HG03139 (cell line): Measurements from ENCODE around the gene TRABD2B.

Source experiments
- ATAC-seq: cut with Tn5 transposase; IDR thresholded peaks from one replicate; pipeline ENCODE4 v1.9.1; 2021; ENCODE audit not compliant: unreplicated experiment

The TRABD2B gene

DNA sequence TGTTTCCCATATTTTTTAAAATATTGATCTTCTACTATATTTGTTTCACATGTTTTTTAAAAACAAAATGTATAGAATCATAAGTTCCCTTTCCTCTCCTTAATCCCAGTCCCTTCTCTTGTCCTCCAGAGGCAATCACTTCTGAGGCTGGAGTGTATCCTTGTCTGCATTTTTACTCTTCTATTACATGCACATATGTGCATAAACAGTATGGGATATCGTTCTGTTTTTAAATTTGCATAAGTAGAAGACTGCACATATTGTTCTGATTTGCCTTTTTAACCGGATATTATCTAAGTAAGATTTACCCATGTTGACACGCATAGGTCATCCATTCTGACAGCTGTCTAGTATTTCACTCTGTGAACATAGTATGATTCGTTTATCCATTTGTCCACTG is 142.0 kb downstream of the TRABD2B start:
- no peak for ATAC-seq

- ATAC-seq = no peak
These were observed 142.5 kb downstream of the TRABD2B start for GRCh38 chr1:47854552-47855144.

- no peak for ATAC-seq
These were observed 143.3 kb downstream of the TRABD2B start for GRCh38 chr1:47853852-47854251.

DNA sequence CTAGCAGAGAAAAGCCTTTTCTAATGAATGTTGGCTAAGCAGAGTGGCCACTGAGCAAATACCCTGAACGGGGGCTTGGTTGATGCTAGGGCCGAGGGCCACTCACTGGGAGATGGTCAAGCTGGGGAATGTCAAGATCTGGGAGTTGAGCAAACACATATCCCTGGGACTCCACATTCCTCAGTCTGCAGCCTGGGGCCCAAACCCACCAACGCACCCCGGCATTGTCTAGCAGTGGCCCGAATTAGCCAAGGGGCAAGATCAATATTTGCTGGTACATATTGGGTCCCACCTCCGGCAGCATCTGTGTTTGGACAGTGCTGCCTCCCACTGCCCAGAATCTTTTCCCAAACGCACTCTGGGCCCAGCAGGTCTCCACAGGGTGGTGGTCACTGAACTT is 144.1 kb downstream of the TRABD2B start:
- ATAC-seq = no peak

- no peak for ATAC-seq
These were observed 145.0 kb downstream of the TRABD2B start for GRCh38 chr1:47852006-47852718.

- no peak for ATAC-seq
These were observed 146.7 kb downstream of the TRABD2B start for GRCh38 chr1:47850451-47850850.

- ATAC-seq = no peak
These were observed 147.5 kb downstream of the TRABD2B start for GRCh38 chr1:47849591-47850261.

DNA sequence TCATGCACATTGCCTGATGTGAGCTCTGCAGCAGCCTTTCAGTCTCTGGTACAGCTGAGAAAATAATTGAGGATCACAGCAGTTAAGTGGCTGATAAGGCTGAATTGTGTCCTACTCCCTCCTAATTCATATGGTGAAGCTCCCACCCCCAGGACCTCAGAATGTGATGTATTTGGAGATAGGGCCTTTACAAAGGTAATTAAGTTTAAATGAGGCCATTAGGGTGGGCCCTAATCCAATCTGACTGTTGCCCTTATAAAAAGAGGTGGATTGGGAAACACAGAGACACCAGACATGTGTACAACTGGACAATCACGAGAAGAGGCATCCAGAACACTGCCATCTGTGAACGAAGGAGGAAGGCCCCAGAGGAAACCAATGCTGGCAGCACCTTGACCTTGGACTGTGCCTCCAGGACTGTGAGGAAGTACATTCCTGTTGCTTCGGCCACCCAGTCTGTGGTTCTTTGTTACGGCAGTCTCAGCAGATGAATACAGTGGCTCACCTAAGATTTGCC is 148.1 kb downstream of the TRABD2B start:
- no peak for ATAC-seq

DNA sequence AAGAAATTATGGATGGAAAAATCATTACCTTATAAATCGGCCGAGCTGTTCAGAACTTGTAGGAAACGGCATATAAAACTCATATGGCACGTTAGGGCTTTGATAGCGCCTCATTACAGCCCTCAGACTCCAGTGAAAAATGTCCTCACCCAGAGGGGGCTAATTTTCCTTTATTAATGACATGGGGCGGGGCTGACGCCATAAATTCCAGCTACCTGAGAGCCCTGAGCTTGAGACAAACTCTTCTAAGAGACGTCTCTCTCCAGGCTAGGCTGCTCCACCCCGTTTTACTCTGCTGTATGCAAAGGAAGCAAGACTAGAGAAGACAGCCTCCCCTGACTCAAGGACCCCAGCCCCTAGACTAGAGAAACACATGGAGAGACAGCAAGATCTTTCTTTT is 149.4 kb downstream of the TRABD2B start:
- no peak for ATAC-seq

DNA sequence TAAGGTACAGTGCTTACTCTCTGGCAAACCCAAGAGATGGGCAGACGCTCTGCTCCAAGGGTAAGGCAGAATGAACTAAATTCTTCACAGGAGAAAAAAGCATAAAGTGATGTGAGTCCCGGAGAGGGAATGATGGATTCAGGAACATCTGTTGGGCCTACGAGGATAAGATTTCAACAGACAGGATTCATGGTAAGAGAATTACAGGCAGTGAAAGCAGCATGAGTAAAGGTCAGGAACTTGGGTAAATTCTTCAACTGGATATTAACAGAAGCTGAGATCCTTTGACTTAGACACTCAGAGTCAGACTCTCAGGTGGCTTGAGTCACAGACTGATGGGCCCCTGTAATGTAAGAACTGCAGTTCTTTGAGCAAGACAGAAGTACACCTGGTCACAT is 152.6 kb downstream of the TRABD2B start:
- ATAC-seq = no peak

DNA sequence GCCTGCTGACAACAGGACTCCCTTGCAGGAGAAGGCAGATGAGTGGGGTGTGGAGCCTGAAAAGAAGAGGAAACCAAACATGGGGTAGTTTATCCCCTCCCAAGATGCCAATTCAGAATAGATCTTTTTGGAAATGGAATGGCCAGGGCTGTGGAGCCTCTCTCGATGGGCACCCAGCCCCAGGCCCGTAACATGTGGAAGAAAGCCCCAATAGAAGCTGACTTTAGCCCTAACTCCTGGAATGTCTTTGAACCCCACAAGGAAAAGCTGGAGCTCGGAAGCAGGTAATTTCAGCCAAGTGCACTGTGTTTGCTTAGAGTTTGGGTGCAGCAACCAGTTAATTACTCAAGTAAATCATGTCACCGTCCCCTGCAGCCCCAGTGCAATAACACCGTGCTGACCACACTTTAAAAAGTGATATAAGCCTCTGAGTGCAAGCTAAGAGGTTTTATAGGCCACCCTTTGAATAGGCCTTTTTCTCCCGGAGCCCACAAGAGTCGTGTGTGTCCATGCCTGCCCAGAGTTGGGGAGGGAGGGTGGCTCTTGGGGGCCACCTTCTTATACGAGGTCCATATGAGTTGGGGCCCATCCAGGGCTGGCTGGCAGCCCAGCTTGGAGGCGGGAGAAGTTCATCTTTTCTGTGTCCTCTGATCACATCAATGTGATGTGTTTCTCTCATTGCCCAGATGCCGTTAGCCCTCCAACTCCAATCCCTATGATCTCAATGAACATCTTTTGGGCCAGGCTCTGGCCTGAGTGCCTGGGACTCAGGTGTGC is 153.2 kb downstream of the TRABD2B start:
- ATAC-seq = no peak

GRCh38 chr1:47843059-47843458 is 154.1 kb downstream of the TRABD2B start:
- ATAC-seq = no peak

DNA sequence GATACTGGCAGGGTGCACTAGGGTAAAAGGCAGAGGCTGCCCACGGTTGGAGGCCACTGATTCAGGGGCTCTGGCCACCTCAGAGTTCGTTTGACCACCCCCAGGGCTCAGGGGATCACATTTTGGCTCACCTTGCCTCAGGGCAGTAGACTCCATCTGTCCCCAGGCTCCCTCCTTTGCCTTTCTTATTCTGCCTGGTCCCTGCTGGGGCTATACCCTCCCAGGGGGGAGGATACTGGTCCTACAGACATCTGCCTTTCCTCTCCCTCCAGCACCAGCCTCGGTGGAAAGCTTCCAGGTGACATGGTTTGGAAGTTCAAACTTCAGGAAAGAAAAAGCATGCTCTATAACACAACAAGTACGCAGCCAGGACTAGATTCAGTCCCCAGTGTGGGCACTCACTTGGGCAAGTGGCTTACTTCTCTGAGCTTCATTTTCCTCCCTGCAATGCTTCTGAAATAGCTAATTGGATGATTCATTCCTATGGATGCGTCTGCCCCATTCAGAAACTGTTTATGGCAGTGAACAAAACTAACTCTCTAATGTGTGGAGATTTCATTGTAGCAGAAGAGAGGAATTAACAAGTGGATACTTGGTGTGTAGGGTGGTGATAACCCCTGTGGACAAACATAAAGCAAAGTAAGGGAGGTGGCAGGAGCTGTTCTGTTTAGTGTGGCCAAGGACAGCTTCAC is 154.8 kb downstream of the TRABD2B start:
- ATAC-seq = no peak

GRCh38 chr1:47841356-47841755 is 155.8 kb downstream of the TRABD2B start:
- ATAC-seq = no peak

DNA sequence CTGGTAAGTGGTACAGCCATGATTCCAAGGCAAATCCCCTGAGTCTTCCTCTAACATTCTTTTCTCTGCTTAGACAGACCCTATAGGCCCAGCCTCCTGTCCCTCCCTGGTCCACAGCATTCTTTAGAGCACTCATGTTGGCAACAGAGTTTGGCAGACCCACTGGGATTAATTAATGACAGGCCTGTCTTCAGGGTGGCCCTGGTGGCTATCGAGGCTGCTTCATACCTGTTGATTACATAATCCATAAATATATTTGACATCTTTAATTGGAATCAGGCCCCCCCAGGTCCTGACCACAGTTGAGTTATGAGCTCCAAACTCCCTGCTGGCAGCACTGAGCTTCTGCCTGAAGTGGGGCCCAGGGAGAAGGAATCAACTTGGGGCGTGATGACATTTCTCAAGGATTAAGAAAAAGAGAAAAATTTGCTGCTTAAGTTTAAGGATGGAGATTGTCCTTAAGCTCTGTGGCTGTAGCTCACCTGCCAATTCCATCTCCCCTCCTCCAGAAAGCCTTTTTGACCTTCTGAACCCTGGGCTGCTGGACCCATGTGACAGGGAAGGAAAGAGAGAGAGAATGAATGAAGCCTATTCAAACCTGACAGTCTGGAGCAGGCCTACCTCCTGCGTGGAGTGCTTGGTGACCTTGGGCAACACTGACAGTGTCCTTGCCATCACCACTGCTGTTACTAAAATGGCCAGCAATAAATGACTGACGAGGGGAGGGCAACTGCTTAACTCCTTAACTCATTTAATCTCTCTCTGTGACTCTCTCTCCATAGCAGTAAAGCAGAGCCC is 156.6 kb downstream of the TRABD2B start:
- no peak for ATAC-seq

- ATAC-seq = no peak
These were observed 157.8 kb downstream of the TRABD2B start for GRCh38 chr1:47839433-47839760.

GRCh38 chr1:47838562-47839432 is 158.4 kb downstream of the TRABD2B start:
- no peak for ATAC-seq

DNA sequence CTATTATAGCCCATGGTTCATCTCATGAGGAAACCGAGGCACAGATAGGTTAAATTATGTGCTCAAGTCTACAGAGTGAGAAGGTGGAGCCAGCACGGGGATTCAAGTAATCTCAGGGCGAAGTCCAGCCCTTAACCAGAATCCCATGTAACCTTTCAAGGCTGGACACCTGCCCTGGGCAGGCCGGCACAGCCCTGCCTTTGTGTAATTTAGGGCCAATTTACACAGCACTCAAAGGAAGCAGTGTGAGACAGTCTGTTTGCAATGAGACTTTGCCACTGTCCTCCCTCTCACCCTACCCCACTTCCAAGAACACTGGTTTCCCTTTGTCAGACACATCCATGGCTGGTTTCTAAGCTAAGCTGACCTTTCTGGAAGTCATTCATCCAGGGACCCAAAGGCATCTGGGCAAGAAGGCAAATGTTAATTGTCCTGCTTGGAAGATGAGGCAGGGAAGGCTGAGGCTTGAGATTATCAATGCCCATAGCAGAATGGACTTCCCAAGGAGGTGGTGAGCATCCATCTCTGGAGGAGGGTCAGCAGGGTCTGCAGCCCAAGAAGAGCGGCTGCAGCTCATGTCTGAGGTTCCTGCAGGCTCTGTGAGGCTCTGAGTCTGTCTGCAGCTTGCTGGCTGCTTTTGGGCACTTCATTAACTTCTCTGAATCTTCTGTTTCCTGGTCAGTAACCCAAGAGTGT is 159.2 kb downstream of the TRABD2B start:
- no peak for ATAC-seq
